Measurements from ENCODE around the gene GRIA3. TPM values are rescaled to one million over a fixed set of nuclear protein-coding genes. Genes with fewer than 3 reads are reported as not detected.
"Not testable (repeated sequence)": the region's sequence is repeated elsewhere in the genome, so short reads cannot be mapped to it uniquely, and the experiment has no call there.

The GRIA3 gene
- total RNA-seq, 1 experiment from 2014 or later, result not detected

GRCh38 chrX:123267220-123267619 is 83.1 kb downstream of the GRIA3 start:
- no peak for DNase-seq (ENCODE audit: extremely low read depth, low read depth)

DNA sequence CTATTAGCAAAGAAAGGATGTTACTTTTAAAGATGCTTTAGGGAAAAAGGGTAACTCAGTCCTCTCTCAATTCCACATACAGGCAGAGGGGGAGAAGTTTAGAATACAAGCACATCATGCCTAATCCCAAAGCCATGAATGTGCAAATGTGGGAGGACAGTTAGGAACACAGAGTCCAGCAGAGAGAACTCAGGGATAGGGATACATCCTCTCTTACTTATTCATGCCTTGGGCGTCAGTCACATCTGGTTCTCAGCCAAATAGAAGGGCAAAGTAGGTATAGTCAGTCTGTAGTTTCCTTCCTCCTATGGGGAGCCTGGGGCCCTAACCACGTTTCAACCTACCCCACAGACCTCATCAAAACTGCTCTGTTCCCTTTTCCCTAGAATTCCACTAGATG is 87.8 kb downstream of the GRIA3 start:
- no peak for DNase-seq (ENCODE audit: extremely low read depth, low read depth)

GRCh38 chrX:123272630-123273029 is 88.6 kb downstream of the GRIA3 start:
- no peak for DNase-seq (ENCODE audit: extremely low read depth, low read depth)

- DNase-seq (ENCODE audit: extremely low read depth, low read depth), result no peak
Observed at GRCh38 chrX:123274796-123275195, 90.7 kb downstream of the GRIA3 start.

- DNase-seq (ENCODE audit: extremely low read depth, low read depth), result no peak
Observed at GRCh38 chrX:123277347-123277746, 93.3 kb downstream of the GRIA3 start.

GRCh38 chrX:123277821-123278220 is 93.7 kb downstream of the GRIA3 start:
- no peak for DNase-seq (ENCODE audit: extremely low read depth, low read depth)

DNA sequence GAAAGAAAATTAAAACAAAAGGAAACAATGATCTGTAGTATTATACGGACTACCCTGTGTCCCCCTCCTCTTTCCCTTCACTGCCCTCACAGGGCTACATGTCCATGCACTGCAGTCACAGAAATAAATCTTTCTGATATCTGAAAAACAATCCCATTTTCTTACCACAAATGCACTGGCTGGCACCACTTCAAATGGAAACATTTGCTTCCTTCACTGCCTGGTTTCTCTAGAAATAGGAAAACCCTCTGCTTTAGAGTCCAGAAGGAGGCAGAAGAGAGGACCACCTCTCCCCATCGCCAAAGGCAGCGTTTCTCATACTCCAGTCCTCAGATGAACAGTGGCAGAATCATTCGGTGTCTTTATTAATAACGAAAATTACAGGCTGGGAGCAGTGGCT is 98.2 kb downstream of the GRIA3 start:
- DNase-seq (ENCODE audit: extremely low read depth, low read depth), result no peak

GRCh38 chrX:123283407-123283806 is 99.3 kb downstream of the GRIA3 start:
- not testable (repeated sequence) for DNase-seq (ENCODE audit: extremely low read depth, low read depth)

DNA sequence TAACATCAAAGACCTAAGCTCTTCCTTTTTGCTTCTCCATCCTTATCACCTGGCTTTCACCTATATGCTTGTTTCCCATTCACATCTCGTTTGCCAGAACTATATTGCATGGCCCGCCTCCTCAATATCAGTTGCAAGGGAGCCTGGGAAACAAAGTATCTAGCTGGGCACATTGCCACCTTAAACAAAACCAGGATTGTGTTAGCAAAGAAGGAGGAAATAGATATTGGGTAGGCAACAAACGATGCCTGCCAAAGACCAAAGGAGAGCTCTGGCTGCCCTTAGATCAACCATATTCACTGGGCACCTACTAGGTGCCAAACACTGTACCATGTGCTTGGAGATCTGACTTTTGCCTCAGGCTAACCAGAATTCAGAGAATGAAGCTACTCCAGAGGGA is 107.5 kb downstream of the GRIA3 start:
- no peak for DNase-seq (ENCODE audit: extremely low read depth, low read depth)

DNA sequence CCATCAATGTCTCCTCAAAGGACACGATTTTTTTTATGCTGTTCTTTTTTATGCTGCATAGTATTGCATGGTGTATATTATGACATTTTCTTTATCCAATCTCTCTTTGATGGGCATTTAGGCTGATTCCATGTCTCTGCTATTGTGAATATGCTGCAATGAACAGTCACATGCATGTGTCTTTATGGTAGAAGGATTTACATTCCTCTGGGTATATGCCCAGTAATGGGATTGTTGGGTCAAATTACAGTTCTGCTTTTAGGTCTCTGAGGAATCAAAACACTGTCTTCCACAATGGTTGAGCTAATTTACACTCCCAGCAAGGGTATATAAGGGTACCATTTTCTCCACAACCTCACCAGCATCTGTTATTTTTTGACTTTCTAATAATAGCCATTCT is 113.9 kb downstream of the GRIA3 start:
- no peak for DNase-seq (ENCODE audit: extremely low read depth, low read depth)

DNA sequence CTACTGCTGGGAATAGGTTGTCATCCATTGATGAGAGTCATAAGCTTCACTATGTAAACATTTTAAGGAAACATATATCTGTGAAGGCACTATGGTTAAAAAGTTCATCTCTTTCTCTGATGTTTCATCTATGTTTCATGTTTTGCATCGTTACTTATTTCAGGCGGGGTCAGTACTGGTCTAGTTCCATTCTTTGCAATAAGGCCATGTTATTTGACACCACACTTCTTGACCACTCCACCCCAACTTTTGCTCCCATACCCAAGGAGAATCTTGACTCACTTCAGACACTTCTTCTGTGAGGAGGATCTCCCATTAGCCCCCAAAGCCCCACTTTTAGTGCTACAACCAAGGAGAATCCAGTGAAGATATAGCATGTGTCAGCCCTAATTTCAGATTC is 119.4 kb downstream of the GRIA3 start:
- no peak for DNase-seq (ENCODE audit: extremely low read depth, low read depth)

- no peak for DNase-seq (ENCODE audit: extremely low read depth, low read depth)
Observed at GRCh38 chrX:123308658-123309057, 124.6 kb downstream of the GRIA3 start.

DNA sequence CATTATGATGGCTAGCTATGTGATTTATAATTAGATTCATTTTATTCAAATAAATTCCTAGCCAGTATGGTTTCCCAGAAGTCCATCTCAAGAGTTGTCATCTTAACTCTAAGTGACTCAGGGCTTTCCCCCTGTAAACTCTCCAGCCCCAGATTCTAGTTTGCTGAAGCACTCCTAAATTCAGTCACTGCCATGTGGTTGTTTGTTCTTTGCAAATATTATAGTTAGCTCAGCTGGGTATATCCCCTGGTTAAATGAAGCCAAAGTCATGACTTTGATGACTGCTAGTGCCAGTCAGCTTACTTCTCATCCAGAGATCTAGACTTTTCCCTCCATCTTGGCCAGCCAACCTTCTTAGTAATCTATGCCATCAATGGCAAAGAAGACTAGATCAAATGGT is 126.0 kb downstream of the GRIA3 start:
- no peak for DNase-seq (ENCODE audit: extremely low read depth, low read depth)

GRCh38 chrX:123311486-123311885 is 127.4 kb downstream of the GRIA3 start:
- DNase-seq (ENCODE audit: extremely low read depth, low read depth), result no peak

DNA sequence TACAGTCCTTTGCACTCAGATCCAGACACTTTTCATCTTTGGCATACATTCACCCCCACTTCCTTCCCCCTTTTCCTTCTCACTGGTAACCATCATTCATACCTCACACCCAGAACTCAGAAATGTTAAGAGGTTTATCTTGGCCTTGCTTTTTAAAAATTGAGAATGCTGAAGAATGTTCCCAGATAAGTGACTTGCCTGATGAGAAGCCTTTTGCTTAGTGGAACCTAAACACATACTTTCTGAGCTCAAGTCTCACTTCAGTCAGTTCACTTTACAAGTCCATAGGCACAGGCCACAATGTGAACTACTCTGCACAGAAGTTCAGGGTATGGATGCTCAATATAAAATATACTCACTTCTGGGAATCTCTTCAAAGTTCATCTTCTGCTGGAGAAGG is 129.4 kb downstream of the GRIA3 start:
- no peak for DNase-seq (ENCODE audit: extremely low read depth, low read depth)

DNA sequence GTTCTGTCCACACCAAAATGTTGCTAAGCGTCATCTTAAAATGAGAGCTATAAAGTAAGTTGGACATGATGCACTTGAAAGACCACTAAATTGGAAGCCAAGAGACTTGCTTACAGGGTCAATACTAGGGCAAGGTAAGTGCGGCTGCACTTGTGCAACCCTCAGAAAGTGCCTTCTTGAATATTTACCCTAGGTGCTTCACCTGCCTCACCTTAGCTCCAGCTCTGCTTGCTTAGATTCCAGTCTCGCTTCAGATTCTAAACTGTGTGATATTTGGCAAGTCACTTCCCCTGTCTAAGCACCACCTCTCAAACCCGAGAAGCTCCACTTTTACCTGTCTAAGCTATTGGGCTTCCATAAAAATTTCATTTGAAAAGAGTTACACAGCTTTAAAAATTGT is 136.5 kb downstream of the GRIA3 start:
- no peak for DNase-seq (ENCODE audit: extremely low read depth, low read depth)

GRCh38 chrX:123322536-123322935 is 138.5 kb downstream of the GRIA3 start:
- DNase-seq (ENCODE audit: extremely low read depth, low read depth), result no peak

DNA sequence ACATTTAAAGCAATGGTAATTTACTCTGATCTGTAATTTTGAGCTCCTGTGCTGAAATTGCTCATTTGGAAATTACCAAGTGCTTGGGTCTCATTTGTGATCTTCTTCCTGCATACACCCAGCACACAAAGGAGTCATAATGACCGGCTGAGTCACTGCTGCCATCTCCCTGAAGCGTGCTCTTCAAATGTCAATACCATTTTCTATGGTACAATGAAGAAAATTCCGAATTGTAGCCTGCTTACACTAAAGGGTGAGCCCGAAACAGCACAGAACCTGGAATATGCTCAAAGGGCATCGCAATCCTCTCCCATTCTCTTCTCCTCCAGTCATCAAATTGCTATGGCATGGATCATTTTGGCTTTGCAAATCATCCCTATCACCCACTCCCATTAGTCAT is 140.5 kb downstream of the GRIA3 start:
- no peak for DNase-seq (ENCODE audit: extremely low read depth, low read depth)

GRCh38 chrX:123330229-123330942 is 146.3 kb downstream of the GRIA3 start:
- no peak for DNase-seq (ENCODE audit: extremely low read depth, low read depth)

GRCh38 chrX:123331349-123331748 is 147.3 kb downstream of the GRIA3 start:
- DNase-seq (ENCODE audit: extremely low read depth, low read depth), result no peak

- DNase-seq (ENCODE audit: extremely low read depth, low read depth), result no peak
Observed at GRCh38 chrX:123331859-123332258, 147.8 kb downstream of the GRIA3 start.

- no peak for DNase-seq (ENCODE audit: extremely low read depth, low read depth)
Observed at GRCh38 chrX:123336666-123337065, 152.6 kb downstream of the GRIA3 start.
